Measurements from ENCODE around the gene ADAMTS16.

The ADAMTS16 gene

GRCh38 chr5:5242056-5242455, 101.9 kb downstream of the ADAMTS16 start:
- no peak for DNase-seq

DNA sequence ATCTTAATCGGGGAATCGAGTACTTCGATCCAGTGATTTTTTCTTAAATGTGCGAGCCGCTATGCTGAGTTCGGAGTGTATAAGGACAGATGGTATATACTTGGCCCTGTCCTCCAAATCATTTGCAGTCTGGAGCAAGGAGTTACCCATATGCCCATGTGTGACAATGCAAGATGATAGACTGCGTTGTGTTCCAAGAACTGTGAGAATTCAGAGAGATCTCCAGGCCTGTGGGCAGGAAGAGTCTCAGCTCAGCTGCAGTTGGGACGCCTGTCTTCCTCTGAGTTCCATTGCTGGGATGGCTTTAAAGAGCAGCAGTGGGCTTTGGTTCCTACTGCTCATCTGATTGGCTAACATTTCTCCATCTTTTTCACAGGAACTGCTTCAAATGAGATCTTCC, 106.6 kb downstream of the ADAMTS16 start:
- DNase-seq = peak in 1 of 14 donors; percentile 52

GRCh38 chr5:5250758-5251157, 110.6 kb downstream of the ADAMTS16 start:
- DNase-seq = no peak

DNA sequence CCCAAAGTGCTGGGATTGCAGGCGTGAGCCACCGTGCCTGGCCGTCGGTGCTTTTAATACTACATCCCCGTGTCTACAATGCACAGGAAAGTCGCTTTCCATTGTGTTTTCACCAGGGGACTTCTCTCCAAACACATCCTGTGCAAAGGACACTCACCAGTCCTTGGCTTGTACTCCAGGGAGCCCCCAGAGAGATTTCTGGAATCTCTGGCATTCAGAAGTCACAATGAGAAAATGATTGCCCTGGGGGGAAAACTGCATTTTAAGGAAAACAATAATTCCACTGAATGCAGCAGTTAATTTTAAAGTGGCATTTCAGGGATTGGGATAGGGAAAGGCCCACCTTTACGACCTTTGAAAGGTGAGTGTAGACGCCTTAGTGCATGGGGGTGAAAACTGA, 112.0 kb downstream of the ADAMTS16 start:
- no peak for DNase-seq

DNA sequence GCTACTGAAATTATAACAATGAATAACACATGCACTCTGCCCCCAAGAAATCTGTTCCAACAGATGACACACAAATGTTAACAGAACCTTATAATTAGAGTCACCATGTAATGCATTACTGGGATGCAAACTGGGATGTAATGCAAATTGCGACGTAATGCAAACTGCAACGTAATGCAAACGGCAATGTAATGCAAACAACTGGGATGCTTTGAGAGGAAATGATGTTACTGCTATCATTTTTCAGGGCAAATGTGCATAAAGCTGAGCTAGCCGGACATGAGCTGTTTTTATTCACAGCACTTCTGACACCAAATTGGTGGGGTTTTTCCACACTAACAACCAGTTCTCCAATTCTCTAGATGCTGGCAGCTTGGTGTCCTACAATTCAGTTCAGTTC, 117.2 kb downstream of the ADAMTS16 start:
- DNase-seq = no peak

- DNase-seq = no peak
Measured at GRCh38 chr5:5258564-5258963, 118.4 kb downstream of the ADAMTS16 start.

- DNase-seq = no peak
Measured at GRCh38 chr5:5264727-5265126, 124.6 kb downstream of the ADAMTS16 start.

- DNase-seq = no peak
Measured at GRCh38 chr5:5266297-5266696, 126.2 kb downstream of the ADAMTS16 start.

- no peak for DNase-seq
Measured at GRCh38 chr5:5270161-5270560, 130.0 kb downstream of the ADAMTS16 start.

- peak in 11 of 14 donors; percentile 7 to 81 (median 12) for DNase-seq
Measured at GRCh38 chr5:5270958-5271785, 131.0 kb downstream of the ADAMTS16 start.

- peak in 1 of 14 donors; percentile 55 for DNase-seq
Measured at GRCh38 chr5:5271786-5272321, 131.7 kb downstream of the ADAMTS16 start.

GRCh38 chr5:5273398-5273797, 133.3 kb downstream of the ADAMTS16 start:
- no peak for DNase-seq

GRCh38 chr5:5273976-5274375, 133.8 kb downstream of the ADAMTS16 start:
- DNase-seq = no peak

DNA sequence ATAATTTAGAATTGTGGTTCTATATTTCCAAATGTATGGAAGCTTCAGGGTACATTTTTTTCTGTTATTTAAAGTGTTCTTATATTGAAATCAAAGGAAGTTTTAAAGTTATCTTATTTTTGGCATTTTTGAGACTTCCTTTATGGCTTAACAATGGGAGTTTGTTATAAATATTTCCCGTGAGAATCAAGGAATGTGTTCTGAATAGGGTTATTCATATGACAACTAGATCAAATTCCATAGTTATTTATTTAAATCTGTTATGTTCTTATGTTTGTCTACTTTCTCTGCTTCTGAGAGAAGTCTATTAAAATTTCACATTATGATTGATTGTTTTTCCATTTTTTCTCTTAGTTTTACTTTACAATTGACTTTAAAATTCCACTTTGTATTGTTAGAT, 135.1 kb downstream of the ADAMTS16 start:
- no peak for DNase-seq

DNA sequence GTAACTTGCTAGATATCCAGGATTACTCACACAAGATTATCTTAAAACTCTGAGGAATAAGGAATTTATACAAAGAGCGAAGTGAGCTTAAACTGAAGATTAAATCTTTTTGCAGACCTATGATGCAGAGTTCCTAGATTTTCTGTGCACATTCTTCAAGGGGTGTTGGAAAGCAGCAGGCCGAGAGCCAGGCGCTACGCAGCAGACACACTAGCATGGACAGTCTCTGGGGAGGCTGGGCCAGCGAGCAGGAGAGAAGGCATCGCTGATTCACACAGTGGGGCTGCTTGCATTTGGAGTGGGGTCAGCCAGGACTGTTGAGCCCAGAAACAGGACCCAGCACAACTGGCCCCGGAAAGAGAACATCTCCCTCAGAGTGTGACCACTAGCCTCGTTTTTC, 136.3 kb downstream of the ADAMTS16 start:
- no peak for DNase-seq

DNA sequence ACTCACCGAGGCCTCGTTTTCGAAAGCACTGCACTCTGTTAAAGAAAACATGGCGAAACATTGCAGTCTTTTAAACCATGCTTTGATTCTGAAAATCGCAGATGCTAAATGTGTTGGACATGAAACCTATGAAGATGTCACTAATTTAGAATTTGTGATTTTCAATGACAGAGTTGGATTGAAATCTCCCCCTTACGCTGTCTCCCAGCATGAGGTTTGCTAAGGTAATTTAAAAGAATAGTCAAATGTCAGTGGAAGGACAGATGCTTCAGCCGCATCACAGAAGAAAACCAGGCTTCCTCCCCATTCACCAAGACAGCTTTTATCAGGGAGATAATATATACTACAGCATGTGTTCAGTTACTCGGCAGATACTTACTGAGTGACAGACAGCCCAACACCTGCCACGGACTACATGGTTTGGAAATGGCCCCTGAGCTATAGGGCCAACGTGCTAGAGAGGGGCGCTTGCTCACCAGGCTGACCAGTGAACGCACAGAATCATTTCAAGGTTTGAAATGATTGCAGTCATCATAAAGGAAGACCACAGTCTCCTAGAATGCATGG, 136.9 kb downstream of the ADAMTS16 start:
- peak in 1 of 14 donors; percentile 19 for DNase-seq

- DNase-seq = no peak
Measured at GRCh38 chr5:5278201-5278814, 138.2 kb downstream of the ADAMTS16 start.

GRCh38 chr5:5278815-5279381, 138.8 kb downstream of the ADAMTS16 start:
- peak in 1 of 14 donors; percentile 78 for DNase-seq

DNA sequence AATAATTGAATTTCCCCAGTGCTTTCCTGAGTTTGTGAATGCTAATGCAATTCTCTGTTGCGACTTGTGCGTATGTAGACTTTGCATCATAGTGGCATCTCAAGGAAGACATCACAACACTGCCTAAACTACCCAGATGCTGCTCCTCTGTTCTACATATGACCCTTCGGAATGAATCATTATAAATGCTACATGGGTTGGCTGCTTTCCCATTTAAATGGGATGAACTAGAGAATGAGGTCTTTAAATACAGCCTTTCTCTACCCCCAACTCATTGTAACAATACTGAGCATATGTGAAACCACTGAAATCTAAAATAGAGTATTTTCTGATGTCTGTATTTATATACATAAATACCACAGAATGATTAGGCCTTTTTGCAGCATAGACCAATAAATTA, 145.8 kb downstream of the ADAMTS16 start:
- no peak for DNase-seq

DNA sequence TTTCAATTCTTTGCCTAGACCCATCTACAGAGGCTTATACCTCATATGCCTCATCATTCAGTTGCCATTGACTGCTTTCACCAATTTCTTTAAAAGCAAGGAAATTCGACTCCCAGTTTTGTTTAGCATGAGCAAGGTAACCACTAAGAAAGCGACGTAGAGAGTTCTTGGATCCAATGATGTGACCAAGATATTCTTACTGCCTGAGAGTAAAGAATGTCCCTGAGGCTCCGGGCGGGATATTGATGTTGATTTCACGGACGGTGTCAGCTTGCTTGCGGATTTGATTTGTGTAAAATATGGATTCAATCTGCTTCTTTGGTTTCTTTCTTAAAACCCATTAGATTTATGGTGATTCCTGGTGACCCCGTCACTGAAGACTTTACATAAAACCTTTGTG, 147.3 kb downstream of the ADAMTS16 start:
- no peak for DNase-seq

GRCh38 chr5:5288201-5288600, 148.1 kb downstream of the ADAMTS16 start:
- DNase-seq = no peak

DNA sequence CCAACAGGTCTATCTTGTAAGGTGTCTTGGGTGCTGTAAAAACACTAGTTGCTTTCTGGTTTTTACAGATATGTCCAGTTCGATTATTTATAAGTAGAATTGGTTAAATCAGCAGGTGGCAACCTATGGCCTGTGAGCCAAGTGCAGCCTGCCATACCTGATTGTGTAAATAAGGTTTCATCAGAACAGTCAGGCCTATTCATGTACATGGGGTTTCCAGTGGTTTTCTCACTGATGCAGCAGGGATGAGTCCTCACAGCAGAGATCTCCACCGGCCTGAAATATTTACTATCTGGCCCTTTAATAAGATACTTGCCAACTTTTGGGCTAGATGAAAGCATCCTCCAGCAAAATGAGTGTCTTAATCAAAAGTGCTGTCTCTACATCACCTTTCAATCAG, 149.4 kb downstream of the ADAMTS16 start:
- DNase-seq = no peak

DNA sequence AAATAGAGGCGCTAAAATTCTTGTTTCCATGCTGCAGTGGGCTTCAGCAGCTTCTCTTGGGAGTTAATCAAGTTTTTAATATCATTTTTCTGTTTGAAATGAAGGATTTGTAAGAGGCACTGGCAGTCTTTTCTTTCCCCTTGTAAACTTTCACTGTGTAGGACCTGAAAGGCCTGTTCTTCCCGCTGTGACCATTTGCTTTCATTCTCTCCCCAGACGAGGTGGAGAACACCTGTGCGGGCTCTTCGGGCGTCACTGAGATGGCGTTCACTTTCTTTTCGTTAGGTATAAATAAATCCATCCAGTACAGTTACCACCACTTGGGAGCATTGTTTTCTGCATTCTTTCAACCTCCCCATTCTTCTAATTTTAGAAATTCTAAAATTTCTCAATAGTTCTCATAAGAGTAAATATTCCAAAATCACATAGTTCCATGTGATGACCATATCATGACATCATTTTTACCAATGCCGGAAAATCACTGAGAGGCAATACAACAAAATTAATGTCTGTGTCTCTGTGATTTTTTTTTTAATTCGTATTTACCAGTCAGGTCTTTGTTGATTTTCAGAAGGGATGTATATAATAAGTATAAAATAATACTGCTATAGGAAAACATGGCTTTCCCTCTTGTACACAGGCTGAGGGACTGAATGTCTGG, 150.7 kb downstream of the ADAMTS16 start:
- DNase-seq = no peak

Measured in C1 segment of cervical spinal cord (tissue), 14 donors.